K562 (cell line): ENCODE data around the gene NDOR1. TPM values are rescaled to one million over a fixed set of nuclear protein-coding genes. Genes with fewer than 3 reads are reported as not detected.

Experiments used
- ATAC-seq: fragments of 200-7000 bp; cut with Tn5 transposase; 3 replicates; pipeline ENCODE4 v1.9.1; 2020; ENCODE audit warnings: moderate library complexity
- BruUV-seq: library from RNA; stranded (reverse); fragments of 400-500 nt; replicated peaks from 2 replicates; lab custom pipeline; 2021; lab: Mats Ljungman, UMichigan
- CTCF ChIA-PET: fragments of 300-600 bp; formaldehyde crosslinking; extraction: SDS; loops from one replicate; lab custom pipeline; 2021; ENCODE audit warnings: low intra/inter-chr PET ratio; lab: Yijun Ruan, JAX
- POLR2A ChIA-PET: fragments of 300-600, 350-650 bp; sonication (Branson Sonifier 250); formaldehyde crosslinking; extraction: SDS; loops from one replicate; lab custom pipeline; 2021; ENCODE audit warnings: antibody characterized with exemption, inconsistent platforms; lab: Yijun Ruan, JAX
- DNase-seq, 4 experiments: peaks; one replicate each; pipeline versions ENCODE4 v3.0.0 to v3.0.0-alpha.2; 2011 to 2018; ENCODE audit warnings: low spot score in 3 of 4, mixed read lengths in 3 of 4; ENCODE audit errors: extremely low read depth in 1 of 4
- FAIRE-seq: peaks from 2 replicates; lab custom pipeline; 2011; peaks lifted over from hg19 to GRCh38; lab: Jason Lieb, UNC
- H2AFZ ChIP-seq: 2 replicates; pipeline ENCODE4 v1.6.0; 2011; ENCODE audit warnings: low read depth, low read length, control low read depth, inconsistent platforms
- H3K27ac ChIP-seq: fragments of 200-600 bp; 3 replicates; pipeline ENCODE4 v1.8.0; 2011; ENCODE audit warnings: low read depth, mild to moderate bottlenecking, control low read depth, inconsistent platforms, low read length, moderate library complexity, mixed read lengths; ENCODE audit errors: extremely low read depth
- H3K27me3 ChIP-seq, 2 experiments: fragments of 300-600 bp in 1 of 2; 2 replicates in 1 of 2; 3 replicates in 1 of 2; pipeline versions ENCODE4 v1.6.0 to v1.8.0; 2011; ENCODE audit warnings: inconsistent platforms in 2 of 2, low read length in 2 of 2, mild to moderate bottlenecking in 1 of 2, mixed read lengths in 1 of 2, moderate library complexity in 1 of 2; ENCODE audit not compliant: control insufficient read depth in 2 of 2, insufficient read depth in 2 of 2
- H3K36me3 ChIP-seq: fragments of 300-600 bp; 3 replicates; pipeline ENCODE4 v1.8.0; 2011; ENCODE audit warnings: mild to moderate bottlenecking, low read length, inconsistent platforms; ENCODE audit not compliant: control insufficient read depth, insufficient read depth
- H3K4me1 ChIP-seq, 2 experiments: fragments of 200-600 bp in 1 of 2; replicated peaks in 1 of 2; 2 replicates in 1 of 2; 3 replicates in 1 of 2; pipeline versions ENCODE4 v1.5.1 to v1.8.0; 2011; ENCODE audit warnings: inconsistent platforms in 2 of 2, low read length in 2 of 2, mild to moderate bottlenecking in 1 of 2, mixed read lengths in 1 of 2, moderate library complexity in 1 of 2; ENCODE audit not compliant: control insufficient read depth in 2 of 2, insufficient read depth in 2 of 2
- H3K4me2 ChIP-seq: 2 replicates; pipeline ENCODE4 v1.6.1; 2011; ENCODE audit warnings: low read length, control low read depth, inconsistent platforms, mixed read lengths; ENCODE audit not compliant: insufficient read depth
- H3K4me3 ChIP-seq: fragments of 200-600 bp; sonication (generic), shearing (Covaris generic); 2 replicates; pipeline ENCODE4 v1.5.1; 2016; ENCODE audit warnings: control low read depth, inconsistent platforms
- H3K79me2 ChIP-seq: fragments of 200-600 bp; 3 replicates; pipeline ENCODE4 v1.8.0; 2011; ENCODE audit warnings: low read length, inconsistent platforms; ENCODE audit not compliant: control insufficient read depth, insufficient read depth
- H3K9ac ChIP-seq, 2 experiments: 2 replicates each; pipeline versions ENCODE4 v1.6.0 to v1.6.1; 2011; ENCODE audit warnings: low read depth in 2 of 2, low read length in 2 of 2, control low read depth in 1 of 2, inconsistent platforms in 1 of 2, mild to moderate bottlenecking in 1 of 2, mixed read lengths in 1 of 2; ENCODE audit not compliant: insufficient read depth in 1 of 2
- H3K9me1 ChIP-seq: one replicate; pipeline ENCODE4 v1.6.0; 2011; ENCODE audit warnings: inconsistent platforms, mild to moderate bottlenecking, low read length, moderate library complexity; ENCODE audit not compliant: control insufficient read depth, insufficient read depth
- H3K9me3 ChIP-seq: replicated peaks from 2 replicates; pipeline ENCODE4 v1.5.1; 2011; ENCODE audit warnings: low read depth, low read length, inconsistent platforms; ENCODE audit not compliant: control insufficient read depth, insufficient read depth
- H4K20me1 ChIP-seq: replicated peaks from 2 replicates; pipeline ENCODE4 v1.6.1; 2011; ENCODE audit warnings: low read length, inconsistent platforms, mixed read lengths; ENCODE audit not compliant: control insufficient read depth, insufficient read depth
- NCOR1 ChIP-seq: fragments of 450-650 bp; IDR thresholded peaks from 2 replicates; pipeline ENCODE4 v1.6.1; 2016; ENCODE audit warnings: mild to moderate bottlenecking, moderate library complexity
- PCBP1 ChIP-seq: fragments of 200-400 bp; formaldehyde crosslinking; IDR thresholded peaks from 2 replicates; pipeline ENCODE4 v1.6.1; 2018; ENCODE audit warnings: mild to moderate bottlenecking, low read depth, low read length; ENCODE audit not compliant: poor library complexity, severe bottlenecking
- TGIF2 ChIP-seq: sonication (generic); formaldehyde crosslinking; IDR thresholded peaks from 2 replicates; pipeline ENCODE4 v1.8.1; 2022; ENCODE audit warnings: mild to moderate bottlenecking, missing genetic modification reagents, moderate library complexity
- ZBTB26 ChIP-seq: fragments of 450-650 bp; formaldehyde crosslinking; IDR thresholded peaks from 2 replicates; pipeline ENCODE4 v1.4.0; 2022; ENCODE audit warnings: missing genetic modification characterization
- ZNF263 ChIP-seq: sonication (generic); formaldehyde crosslinking; IDR thresholded peaks from 2 replicates; pipeline ENCODE4 v1.8.0; 2022; ENCODE audit warnings: mild to moderate bottlenecking, missing genetic modification reagents, borderline replicate concordance
- WGBS: fragments of 100-300 bp; shearing (Covaris generic); methylation state at CpG from one replicate; pipeline ENCODE4 v1.1.6; 2016; ENCODE audit warnings: low coverage, mixed read lengths; ENCODE audit not compliant: insufficient coverage; ENCODE audit errors: missing lambda C conversion rate; 5-methylcytosine and 5-hydroxymethylcytosine counted together
- in situ Hi-C: fragments of 300-500 bp; cut with MboI; formaldehyde crosslinking; loops from 4 replicates; pipeline ENCODE4 v1.15.0; 2018; ENCODE audit warnings: inconsistent platforms, mixed read lengths
- intact Hi-C: fragments of 100-400 bp; cut with micrococcal nuclease; formaldehyde crosslinking; loops from 2 replicates; pipeline ENCODE4 v1.14.2; 2022
- polyA plus RNA-seq, 8 experiments: library from polyadenylated mRNA; depleted of rRNA in 4 of 8; stranded (reverse) in 5 of 8; unstranded in 3 of 8; fragments of >200 nt; fragmentation: Nextera tagmentation in 2 of 8; fragmentation: Illumina TruSeq in 1 of 8; extraction: Ambion mirVana in 2 of 8; extraction: Trizol in 1 of 8; gene quantifications; 2 replicates each; pipeline versions ENCODE4 v1.2.1 to v1.2.3, GENCODE V29; 2011 to 2014; ENCODE audit warnings: inconsistent platforms in 1 of 8, missing spikeins in 1 of 8
- total RNA-seq, 7 experiments: library from RNA; depleted of rRNA in 6 of 7; stranded (reverse); fragments of >200 nt in 6 of 7; fragmentation: Illumina TruSeq in 2 of 7; extraction: Trizol in 2 of 7; gene quantifications; 2 replicates each; pipeline versions ENCODE4 v1.2.1 to v1.2.3, GENCODE V29; 2011 to 2021; ENCODE audit warnings: low replicate concordance in 1 of 7

Gene NDOR1
- total and polyA plus RNA-seq, 9 of the 15 experiments (the other 6 are each of a cell fraction or from before 2014, with no cell fraction given): 0.06 to 36.9 (median 6.9) TPM

GRCh38 chr9:137194388-137194787 lies 11.1 kb upstream of the NDOR1 start:
- Histone ChIP-seq H3K27me3 (no peaks in the 10 kb centered on the region), H3K4me1 (peaks cover 18 to 98% of the 10 kb centered on the region in 2 experiments), H4K20me1 (peaks cover 5% of the 10 kb centered on the region), H3K4me2 (no peak overlapping the region), H3K79me2 (peaks cover 49% of the 10 kb centered on the region), H2AFZ (no peak overlapping the region), H3K9me1 (no peaks in the 10 kb centered on the region), H3K27ac (no peak overlapping the region), H3K4me3 (no peak overlapping the region), H3K36me3 (peaks cover 38% of the 10 kb centered on the region; the same call in 1 of the 3 replicates), H3K9me3 (no peaks in the 10 kb centered on the region), H3K9ac (peak overlapping the region in 1 of 2 experiments; percentile 81; a peak in 2 of 4 replicates)
- TF ChIP-seq PCBP1 (peak; percentile 19), ZBTB26 (CRISPR knock-in tag) (no peak)
- ATAC-seq (no peak), DNase-seq (no peak), FAIRE-seq (no peak)
- ChIA-PET POLR2A (interaction anchor here (0.6 to 1.6 kb wide), 5 partner anchors 10 to 128 kb away, joined by 3 to 9 read pairs (median 7); partner anchors contain the start of genes RNF208 and TUBB4B), CTCF (no interaction called here)
- intact Hi-C loops: no loop called here
- in situ Hi-C loops: no loop called here
- no TSS peak for BruUV-seq
- WGBS: 76% methylated on average over 11 of the region's 16 CpGs

- DNase-seq (no peak), FAIRE-seq (no peak), ATAC-seq (no peak)
- H3K9ac ChIP-seq: peak overlapping the region in 1 of 2 experiments; percentile 57; a peak in 1 of 4 replicates
- intact Hi-C loops: no loop called here
- TF ChIP-seq NCOR1: no peak
- peak; percentile 33; the same call in 1 of the 2 replicates for TF ChIP-seq ZNF263
- no peak for TF ChIP-seq TGIF2
- CTCF ChIA-PET: no interaction called here
- no peaks in the 10 kb centered on the region for H3K9me1 ChIP-seq
- POLR2A ChIA-PET: interaction anchor here (0.6 to 1.6 kb wide), 6 partner anchors 10 to 128 kb away, joined by 3 to 9 read pairs (median 6); partner anchors contain the start of genes RNF208 and TUBB4B
- H3K27me3 ChIP-seq: no peaks in the 10 kb centered on the region
- H3K4me3 ChIP-seq: no peak overlapping the region
- no TSS peak for BruUV-seq
- peaks cover 49% of the 10 kb centered on the region for H3K79me2 ChIP-seq
- in situ Hi-C loops: no loop called here
- no peak overlapping the region for H2AFZ ChIP-seq
- H3K27ac ChIP-seq: no peak overlapping the region
- H3K9me3 ChIP-seq: no peaks in the 10 kb centered on the region
- peaks cover 35% of the 10 kb centered on the region; the same call in 1 of the 3 replicates for H3K36me3 ChIP-seq
- H3K4me1 ChIP-seq: peaks cover 17 to 98% of the 10 kb centered on the region in 2 experiments
- H3K4me2 ChIP-seq: no peak overlapping the region
- peaks cover 5% of the 10 kb centered on the region for H4K20me1 ChIP-seq
- WGBS: 78% methylated on average over 6 of the region's 10 CpGs
Observed at GRCh38 chr9:137194909-137195308, 10.6 kb upstream of the NDOR1 start.
